ENCODE results near the gene CFAP73. TPM values are rescaled to one million over a fixed set of nuclear protein-coding genes. Genes with fewer than 3 reads are reported as not detected.

The CFAP73 gene
- polyA plus RNA-seq, 4 donors: 0.76 to 2.5 (median 1.9) TPM

DNA sequence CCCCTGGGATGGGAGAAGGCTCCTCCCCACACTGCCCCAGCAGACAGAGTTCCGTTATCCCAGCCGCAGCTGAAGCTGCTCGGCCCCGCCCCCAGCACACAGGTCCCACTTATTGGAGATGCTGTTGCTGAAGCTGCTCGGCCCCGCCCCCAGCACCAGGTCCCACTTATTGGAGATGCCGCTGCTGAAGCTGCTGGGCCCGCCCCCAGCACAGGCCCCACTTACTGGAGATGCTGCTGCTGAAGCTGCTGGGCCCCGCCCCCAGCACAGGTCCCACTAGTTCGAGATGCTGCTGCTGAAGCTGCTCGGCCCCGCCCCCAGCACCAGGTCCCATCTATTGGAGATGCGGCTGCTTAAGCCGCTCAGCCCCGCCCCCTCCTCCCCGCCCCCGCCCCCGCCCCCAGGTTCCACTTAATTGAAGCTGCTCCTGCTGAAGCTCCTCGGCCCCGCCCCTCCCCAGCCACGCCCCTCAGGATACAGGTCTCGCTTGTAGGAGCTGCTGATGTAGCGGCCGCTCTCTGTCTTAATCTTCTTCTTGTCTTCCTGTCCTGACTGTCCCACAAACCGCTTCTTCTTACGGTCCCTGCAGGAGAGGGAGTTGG lies 12.0 kb downstream of the CFAP73 start:
- no peak for DNase-seq (ENCODE audit: low read depth in 4 of 4, low spot score in 2 of 4)

- no peak for DNase-seq (ENCODE audit: low read depth in 4 of 4, low spot score in 2 of 4)
Observed at GRCh38 chr12:113162102-113163029, 12.8 kb downstream of the CFAP73 start.

- DNase-seq (ENCODE audit: low read depth in 4 of 4, low spot score in 2 of 4): no peak
Observed at GRCh38 chr12:113163030-113163360, 13.5 kb downstream of the CFAP73 start.

DNA sequence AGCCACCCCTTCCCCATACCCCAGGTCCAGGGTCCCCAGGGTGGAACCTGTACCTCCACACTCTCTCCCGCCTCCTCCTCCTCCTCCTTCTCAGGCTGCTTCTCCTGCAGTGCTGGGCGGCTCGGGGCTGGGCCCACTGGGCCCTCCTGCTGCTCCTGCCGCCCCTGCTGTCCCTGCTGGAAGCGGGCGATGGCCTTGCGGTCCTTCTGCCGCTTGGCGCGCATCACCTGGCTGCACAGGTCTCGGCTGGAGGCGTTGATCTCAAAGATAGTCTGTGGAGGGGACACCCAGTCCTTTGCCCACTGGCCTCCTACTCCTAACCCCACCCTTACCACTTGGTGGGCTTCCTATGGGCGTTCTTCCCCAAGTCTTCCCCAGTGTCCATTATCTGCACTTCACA lies 14.5 kb downstream of the CFAP73 start:
- no peak for DNase-seq (ENCODE audit: low read depth in 4 of 4, low spot score in 2 of 4)

- no peak for DNase-seq (ENCODE audit: low read depth in 4 of 4, low spot score in 2 of 4)
Observed at GRCh38 chr12:113165521-113166450, 16.3 kb downstream of the CFAP73 start.

GRCh38 chr12:113167868-113168267 lies 18.3 kb downstream of the CFAP73 start:
- no peak for DNase-seq (ENCODE audit: low read depth in 4 of 4, low spot score in 2 of 4)

DNA sequence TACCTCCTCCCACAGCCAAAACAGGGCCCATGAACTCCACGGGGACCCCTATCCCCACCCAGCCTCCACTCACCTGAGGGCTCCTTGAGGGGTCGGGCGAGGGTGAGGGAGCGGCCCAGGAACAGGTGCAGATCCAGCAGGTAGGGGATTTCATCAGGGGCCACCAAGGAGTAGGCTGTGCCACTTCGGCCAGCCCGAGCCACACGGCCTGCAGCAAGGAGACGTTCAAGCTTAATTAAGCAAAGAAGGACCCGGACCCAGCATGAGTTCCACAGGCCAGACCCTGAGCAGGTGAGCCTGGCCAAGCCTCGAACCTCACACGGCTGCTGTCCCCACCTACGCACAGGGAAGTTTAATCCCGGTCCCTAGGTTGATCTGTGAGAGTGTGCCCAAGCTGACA lies 20.2 kb downstream of the CFAP73 start:
- DNase-seq (ENCODE audit: low read depth in 4 of 4, low spot score in 2 of 4): no peak

- DNase-seq (ENCODE audit: low read depth in 4 of 4, low spot score in 2 of 4): no peak
Observed at GRCh38 chr12:113170457-113170856, 20.9 kb downstream of the CFAP73 start.

DNA sequence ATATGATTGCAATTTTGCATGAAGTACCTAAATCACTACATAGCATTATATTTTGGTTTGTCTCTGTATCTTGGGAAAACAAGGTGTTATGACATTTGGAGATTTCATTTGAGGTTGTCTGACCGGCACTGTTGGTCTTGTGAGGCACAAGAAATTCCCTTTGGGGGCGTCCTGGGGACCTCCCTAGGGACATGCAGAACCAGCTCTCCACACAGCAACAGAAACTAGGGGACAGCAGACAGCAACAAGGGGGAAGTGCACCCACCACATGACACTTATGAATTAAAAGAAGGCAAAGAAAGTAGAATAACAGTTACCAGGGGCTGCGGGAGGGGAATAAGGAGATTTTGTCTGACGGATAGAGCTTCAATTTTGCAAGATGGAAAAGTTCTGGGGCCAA lies 21.4 kb downstream of the CFAP73 start:
- DNase-seq (ENCODE audit: low read depth in 4 of 4, low spot score in 2 of 4): no peak

DNA sequence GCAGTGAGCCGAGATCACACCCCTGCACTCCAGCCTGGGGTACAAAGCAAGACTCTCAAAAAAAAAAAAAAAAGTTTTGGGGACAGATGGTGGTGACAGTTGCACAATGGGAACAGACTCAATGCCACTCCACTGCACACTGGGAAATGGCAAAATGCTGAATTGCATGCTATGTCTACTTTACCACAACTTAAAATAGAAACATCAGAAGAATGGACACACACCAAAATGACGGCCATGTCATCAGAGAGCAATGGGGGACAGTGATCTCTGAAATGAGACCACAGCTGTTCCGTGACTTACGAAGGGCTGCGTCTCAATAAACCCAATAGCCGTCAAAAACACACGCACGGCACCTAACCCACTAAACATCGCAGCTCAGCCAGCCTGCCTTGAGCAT lies 22.0 kb downstream of the CFAP73 start:
- no peak for DNase-seq (ENCODE audit: low read depth in 4 of 4, low spot score in 2 of 4)

DNA sequence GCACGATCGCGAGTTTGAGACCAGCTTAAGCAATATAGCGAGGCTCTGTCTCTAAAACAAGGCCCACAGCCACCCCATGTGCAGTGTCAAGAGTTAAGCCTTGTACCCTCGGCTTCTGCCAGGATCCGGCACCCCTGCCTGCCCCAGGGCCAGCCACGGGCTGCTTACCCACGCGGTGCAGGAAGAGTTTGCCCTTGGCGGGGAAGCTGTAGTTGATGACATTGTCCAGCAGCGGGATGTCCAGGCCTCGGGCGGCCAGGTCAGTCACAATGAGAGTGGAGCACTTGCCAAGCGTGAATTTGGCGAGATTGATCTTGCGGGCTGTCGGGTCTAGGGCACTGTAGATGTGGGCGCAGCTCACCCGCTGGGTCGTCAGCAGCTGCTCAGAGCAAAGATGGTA lies 22.7 kb downstream of the CFAP73 start:
- no peak for DNase-seq (ENCODE audit: low read depth in 4 of 4, low spot score in 2 of 4)

DNA sequence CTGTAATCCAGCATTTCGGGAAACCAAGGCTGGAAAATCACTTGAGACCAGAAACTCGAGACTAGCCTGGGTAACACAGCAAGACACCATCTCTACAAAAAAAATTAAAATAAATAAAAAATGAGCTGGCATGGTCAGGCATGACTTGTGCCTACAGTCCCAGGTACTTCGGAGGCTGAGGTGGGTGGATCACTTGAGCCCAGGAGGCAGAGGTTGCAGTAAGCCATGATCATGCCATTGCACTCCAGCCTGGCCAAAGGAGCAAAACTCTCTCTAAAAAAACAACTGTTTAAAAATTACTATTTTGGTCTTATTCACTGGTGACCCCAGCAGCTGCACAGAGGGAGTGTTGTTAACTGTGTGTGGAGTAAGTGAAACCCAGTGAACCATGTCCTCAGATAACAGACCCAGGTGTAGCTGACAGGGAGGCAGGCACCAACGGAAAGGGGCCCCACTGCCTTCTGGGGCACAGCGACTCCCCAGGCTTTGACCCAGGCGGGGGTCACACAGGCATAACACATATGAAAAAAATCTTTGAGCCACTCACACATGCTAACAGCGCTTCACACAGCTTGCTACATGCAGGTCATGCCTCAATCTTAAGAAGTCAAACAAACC lies 23.7 kb downstream of the CFAP73 start:
- no peak for DNase-seq (ENCODE audit: low read depth in 4 of 4, low spot score in 2 of 4)

DNA sequence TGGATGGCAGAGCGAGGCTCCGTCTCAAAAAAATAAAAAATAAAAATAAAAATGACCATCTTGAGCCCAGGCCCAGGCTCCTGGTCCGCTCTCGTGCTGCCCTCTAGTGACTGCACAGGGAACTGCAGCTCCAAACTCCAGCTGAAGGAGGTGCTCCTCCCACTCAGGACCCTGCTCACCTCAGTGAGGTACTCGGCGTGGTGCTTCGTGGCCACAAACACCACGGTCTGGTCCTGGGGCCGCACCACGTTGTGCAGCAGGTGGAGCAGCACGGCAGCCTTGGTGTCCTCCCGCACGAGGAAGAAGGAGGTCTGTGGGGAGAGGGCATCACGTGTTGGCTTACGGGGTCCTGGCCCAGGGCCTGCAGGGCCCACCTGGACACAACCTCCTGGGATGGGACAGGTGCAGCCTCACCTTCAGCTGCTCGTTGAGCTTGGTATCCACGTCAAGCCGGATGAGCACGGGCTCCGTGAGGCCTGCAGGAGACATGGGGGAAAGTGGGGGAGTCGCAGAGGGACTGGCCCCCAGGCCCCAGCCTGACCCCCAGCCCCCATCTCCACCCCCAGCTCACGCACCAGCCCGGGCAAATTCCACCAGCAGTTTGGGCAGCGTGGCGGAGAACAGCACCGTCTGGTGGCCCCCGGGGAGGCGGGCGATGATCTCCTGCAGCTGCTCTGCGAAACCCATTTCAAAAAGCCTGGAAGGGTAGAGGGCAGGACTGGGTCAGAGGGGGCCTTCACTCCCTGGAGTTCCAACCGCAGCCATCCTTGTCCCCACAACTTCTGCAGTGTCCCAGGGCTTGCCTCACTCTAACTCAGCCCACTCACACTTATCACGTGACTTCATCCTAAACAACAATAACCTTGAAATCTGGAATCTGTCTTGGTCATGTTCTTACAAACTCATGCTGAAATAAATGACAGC lies 25.2 kb downstream of the CFAP73 start:
- DNase-seq (ENCODE audit: low read depth in 4 of 4, low spot score in 2 of 4): no peak

- no peak for DNase-seq (ENCODE audit: low read depth in 4 of 4, low spot score in 2 of 4)
Observed at GRCh38 chr12:113179023-113179422, 29.5 kb downstream of the CFAP73 start.

GRCh38 chr12:113180333-113180732 lies 30.8 kb downstream of the CFAP73 start:
- no peak for DNase-seq (ENCODE audit: low read depth in 4 of 4, low spot score in 2 of 4)

DNA sequence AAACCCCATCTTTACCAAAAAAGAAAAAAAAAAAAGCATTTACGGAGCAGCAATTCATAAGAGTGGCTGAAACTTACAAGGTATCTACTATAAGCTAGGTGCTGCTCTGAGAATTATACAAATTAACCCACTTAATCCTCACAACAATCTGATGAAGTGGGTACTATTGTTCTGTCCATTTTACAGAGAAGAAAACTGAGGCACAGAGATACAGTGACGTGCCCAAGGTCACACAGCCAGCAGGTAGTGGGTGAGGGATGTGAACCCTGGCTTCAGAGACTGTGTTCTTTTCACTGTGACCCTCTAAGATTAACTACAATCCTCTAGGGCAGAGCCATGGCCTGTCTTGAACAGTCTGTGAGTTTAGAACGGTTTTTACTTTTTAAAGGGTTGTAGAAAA lies 32.5 kb downstream of the CFAP73 start:
- DNase-seq (ENCODE audit: low read depth in 4 of 4, low spot score in 2 of 4): no peak

DNA sequence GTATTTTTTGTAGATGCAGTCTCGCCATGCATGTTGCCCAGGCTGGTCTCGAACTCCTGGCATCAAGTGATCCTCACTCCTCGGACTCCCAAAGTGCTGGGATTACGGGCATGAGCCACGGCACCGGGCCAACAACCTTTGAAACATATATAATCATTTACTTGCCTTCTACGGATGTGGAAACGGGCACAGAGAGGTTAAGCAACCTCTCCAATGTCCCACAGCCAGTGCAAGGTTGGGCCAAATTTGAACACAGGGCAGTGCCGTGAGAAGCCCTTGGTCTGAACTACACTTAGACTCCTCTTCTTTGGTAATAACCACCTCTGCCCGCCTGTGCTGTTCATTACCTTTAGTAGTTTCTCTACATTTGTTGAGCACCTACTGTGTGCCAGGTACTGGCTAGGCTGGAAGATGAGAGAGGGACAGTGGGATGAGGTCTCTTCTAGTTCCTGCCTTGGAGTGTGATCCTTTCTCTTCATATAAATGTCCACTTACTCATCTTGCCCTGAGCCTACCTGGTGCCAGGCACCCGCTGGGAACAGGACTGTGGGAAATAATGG lies 33.6 kb downstream of the CFAP73 start:
- DNase-seq (ENCODE audit: low read depth in 4 of 4, low spot score in 2 of 4): no peak

GRCh38 chr12:113184098-113184899 lies 34.8 kb downstream of the CFAP73 start:
- no peak for DNase-seq (ENCODE audit: low read depth in 4 of 4, low spot score in 2 of 4)

DNA sequence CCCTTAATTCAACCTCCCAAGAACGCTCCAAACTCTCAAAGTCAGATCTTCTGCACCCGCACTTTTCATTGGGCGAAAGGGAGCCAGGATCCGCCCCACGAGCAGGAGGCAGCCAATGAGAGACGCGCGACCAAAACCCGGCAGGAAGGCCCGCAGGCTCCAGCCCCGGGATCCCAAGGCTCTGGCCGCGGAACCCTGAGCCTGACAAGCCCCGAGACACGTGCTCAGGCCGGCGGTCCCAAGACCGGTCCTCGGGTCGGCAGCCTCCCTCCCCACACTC lies 35.3 kb downstream of the CFAP73 start:
- peak; percentile 78 to 89 (median 84) for DNase-seq (ENCODE audit: low read depth in 4 of 4, low spot score in 2 of 4)

All from left renal cortex interstitium (tissue), 4 donors.